ENCODE measurements around the gene DAAM1.
A peak's percentile ranks its signal among the peaks of the same experiment; 100 is the strongest.

DAAM1 gene

GRCh38 chr14:59269466-59269865 lies 81.0 kb downstream of the DAAM1 start:
- TF ChIP-seq, protein P1, sequence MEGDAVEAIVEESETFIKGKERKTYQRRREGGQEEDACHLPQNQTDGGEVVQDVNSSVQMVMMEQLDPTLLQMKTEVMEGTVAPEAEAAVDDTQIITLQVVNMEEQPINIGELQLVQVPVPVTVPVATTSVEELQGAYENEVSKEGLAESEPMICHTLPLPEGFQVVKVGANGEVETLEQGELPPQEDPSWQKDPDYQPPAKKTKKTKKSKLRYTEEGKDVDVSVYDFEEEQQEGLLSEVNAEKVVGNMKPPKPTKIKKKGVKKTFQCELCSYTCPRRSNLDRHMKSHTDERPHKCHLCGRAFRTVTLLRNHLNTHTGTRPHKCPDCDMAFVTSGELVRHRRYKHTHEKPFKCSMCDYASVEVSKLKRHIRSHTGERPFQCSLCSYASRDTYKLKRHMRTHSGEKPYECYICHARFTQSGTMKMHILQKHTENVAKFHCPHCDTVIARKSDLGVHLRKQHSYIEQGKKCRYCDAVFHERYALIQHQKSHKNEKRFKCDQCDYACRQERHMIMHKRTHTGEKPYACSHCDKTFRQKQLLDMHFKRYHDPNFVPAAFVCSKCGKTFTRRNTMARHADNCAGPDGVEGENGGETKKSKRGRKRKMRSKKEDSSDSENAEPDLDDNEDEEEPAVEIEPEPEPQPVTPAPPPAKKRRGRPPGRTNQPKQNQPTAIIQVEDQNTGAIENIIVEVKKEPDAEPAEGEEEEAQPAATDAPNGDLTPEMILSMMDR (conservative IDR thresholded peaks at IDR 0.05; ENCODE audit: low read depth, low read length): no peak
- no peak for DNase-seq (ENCODE audit: low read depth)
- no peak overlapping the region for H3K4me3 ChIP-seq (ENCODE audit: low read depth, low read length)

- H3K4me3 ChIP-seq (ENCODE audit: low read depth, low read length): no peak overlapping the region
- TF ChIP-seq, protein P1 (conservative IDR thresholded peaks at IDR 0.05; ENCODE audit: low read depth, low read length): no peak
- no peak for DNase-seq (ENCODE audit: low read depth)
These were observed 82.8 kb downstream of the DAAM1 start for GRCh38 chr14:59271256-59271655.

DNA sequence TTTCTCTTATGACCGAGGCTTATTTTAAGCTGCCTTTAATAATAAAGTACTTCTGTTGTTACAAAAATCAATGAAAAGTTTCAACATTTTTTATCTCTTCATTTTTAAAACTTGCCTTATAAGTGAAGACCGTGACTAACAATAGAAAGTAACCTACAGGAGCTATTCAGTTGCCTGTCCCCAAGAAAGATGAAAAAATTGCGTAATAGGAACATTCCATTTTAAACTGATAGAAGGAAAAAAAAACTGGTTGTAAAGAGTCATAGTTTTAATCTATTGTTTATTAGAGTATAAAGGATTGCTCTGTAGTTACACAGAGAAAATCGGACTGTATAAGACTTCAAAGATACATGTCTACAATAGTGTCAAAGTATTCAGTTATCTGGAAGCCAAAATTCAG lies 83.3 kb downstream of the DAAM1 start:
- H3K4me3 ChIP-seq (ENCODE audit: low read depth, low read length): no peak overlapping the region
- TF ChIP-seq, protein P1 (conservative IDR thresholded peaks at IDR 0.05; ENCODE audit: low read depth, low read length): no peak
- DNase-seq (ENCODE audit: low read depth): no peak

DNA sequence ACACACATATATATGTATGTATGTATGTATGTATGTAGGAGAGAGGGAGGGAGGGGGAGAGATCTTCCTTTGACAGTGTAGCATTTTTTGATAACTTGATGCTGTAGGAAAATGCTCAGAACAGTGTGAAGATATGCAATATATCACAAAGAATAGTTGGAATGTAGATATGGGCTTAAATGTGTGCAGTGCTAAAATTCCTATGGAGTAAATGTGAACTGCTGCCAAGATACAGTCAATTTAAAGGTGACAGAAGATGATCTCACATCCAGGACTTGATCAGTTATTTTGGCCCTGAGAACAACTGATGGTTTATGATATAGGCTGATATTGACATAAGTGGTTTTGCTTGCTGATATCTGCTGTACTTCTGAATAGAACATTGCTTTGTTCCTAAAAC lies 84.2 kb downstream of the DAAM1 start:
- no peak overlapping the region for H3K4me3 ChIP-seq (ENCODE audit: low read depth, low read length)
- no peak for DNase-seq (ENCODE audit: low read depth)
- TF ChIP-seq, protein P1 (conservative IDR thresholded peaks at IDR 0.05; ENCODE audit: low read depth, low read length): no peak

- DNase-seq (ENCODE audit: low read depth): no peak
- no peak overlapping the region for H3K4me3 ChIP-seq (ENCODE audit: low read depth, low read length)
- TF ChIP-seq, protein P1 (conservative IDR thresholded peaks at IDR 0.05; ENCODE audit: low read depth, low read length): no peak
These were observed 85.3 kb downstream of the DAAM1 start for GRCh38 chr14:59273737-59274136.

DNA sequence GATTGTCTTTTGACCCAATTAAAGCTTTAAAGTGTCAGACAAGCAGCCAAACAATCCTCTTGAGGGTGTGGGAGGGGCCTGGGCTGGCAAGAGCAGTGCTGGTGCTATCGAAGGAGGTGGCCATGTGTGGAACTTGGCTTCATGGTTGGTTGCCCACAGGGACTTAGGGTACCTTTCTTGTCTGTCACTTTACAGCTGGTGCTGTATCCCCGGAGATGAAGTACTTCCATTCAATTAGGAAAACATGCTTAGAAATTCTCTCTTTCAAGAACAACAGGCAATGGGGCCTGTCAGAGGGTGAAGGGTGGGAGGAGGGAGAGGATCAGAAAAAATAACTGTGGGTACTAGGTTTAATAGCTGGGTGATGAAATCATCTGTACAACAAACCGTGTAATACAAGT lies 86.5 kb downstream of the DAAM1 start:
- TF ChIP-seq, protein P1 (conservative IDR thresholded peaks at IDR 0.05; ENCODE audit: low read depth, low read length): no peak
- H3K4me3 ChIP-seq (ENCODE audit: low read depth, low read length): no peak overlapping the region
- no peak for DNase-seq (ENCODE audit: low read depth)

DNA sequence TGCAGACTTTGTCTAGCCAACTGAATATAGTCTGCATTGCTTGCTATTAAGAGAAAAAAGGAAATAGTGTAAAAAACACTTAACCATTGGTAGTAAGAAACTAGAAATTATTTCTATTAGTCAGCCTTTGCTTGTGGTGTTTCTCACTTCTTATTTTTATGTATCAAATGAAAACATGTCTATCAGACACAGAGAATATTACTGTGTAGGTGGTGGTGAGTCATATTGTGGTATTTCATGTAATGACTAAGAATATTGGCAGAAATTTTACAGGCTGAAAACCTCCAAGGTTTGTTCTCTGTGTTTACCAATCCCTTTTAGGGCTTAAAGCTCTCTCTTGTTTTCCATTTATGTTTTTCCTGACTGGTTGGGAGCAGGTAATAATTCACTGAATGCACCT lies 87.2 kb downstream of the DAAM1 start:
- TF ChIP-seq, protein P1 (conservative IDR thresholded peaks at IDR 0.05; ENCODE audit: low read depth, low read length): no peak
- peak; percentile 93 for DNase-seq (ENCODE audit: low read depth)
- no peak overlapping the region for H3K4me3 ChIP-seq (ENCODE audit: low read depth, low read length)

Data from choroid plexus epithelial cell (primary cell).